GM12864 (cell line): ENCODE data around the gene GMPS.

Experiments
- DNase-seq: peaks from one replicate; pipeline ENCODE4 v3.0.0-alpha.2; 2011; ENCODE audit warnings: low read depth
- H3K4me3 ChIP-seq: 2 replicates; pipeline ENCODE4 v1.5.1; 2011; ENCODE audit warnings: mild to moderate bottlenecking, low read depth, low read length, control low read depth
- CTCF ChIP-seq: IDR thresholded peaks from 2 replicates; pipeline ENCODE4 v1.5.1; 2011; ENCODE audit warnings: low read depth, mild to moderate bottlenecking, moderate library complexity, low read length, control low read depth, inconsistent platforms; ENCODE audit errors: missing control alignments

Gene GMPS

GRCh38 chr3:155963570-155963969 lies 93.1 kb downstream of the GMPS start:
- no peak for TF ChIP-seq CTCF
- no peak for DNase-seq
- no peak overlapping the region for H3K4me3 ChIP-seq

GRCh38 chr3:155970398-155970797 lies 99.9 kb downstream of the GMPS start:
- TF ChIP-seq CTCF: no peak
- DNase-seq: no peak
- H3K4me3 ChIP-seq: no peak overlapping the region

- no peak for DNase-seq
- TF ChIP-seq CTCF: no peak
- H3K4me3 ChIP-seq: no peak overlapping the region
Measured at GRCh38 chr3:155972885-155973584, 102.6 kb downstream of the GMPS start.

GRCh38 chr3:155978324-155978723 lies 107.9 kb downstream of the GMPS start:
- no peak overlapping the region for H3K4me3 ChIP-seq
- no peak for DNase-seq
- TF ChIP-seq CTCF: no peak

GRCh38 chr3:155979746-155980145 lies 109.3 kb downstream of the GMPS start:
- no peak overlapping the region for H3K4me3 ChIP-seq
- DNase-seq: no peak
- no peak for TF ChIP-seq CTCF

- no peak for TF ChIP-seq CTCF
Measured at GRCh38 chr3:155981669-155982068, 111.2 kb downstream of the GMPS start.

GRCh38 chr3:155983834-155984474 lies 113.5 kb downstream of the GMPS start:
- no peak overlapping the region for H3K4me3 ChIP-seq
- TF ChIP-seq CTCF: no peak
- DNase-seq: no peak

More at GRCh38 chr3:155981669-155982068, 111.2 kb downstream of the GMPS start:
- DNase-seq: no peak
- no peak overlapping the region for H3K4me3 ChIP-seq
